Fibroblast of mammary gland (primary cell): ENCODE measurements around the gene KCNK10.

Source experiments
- DNase-seq: peaks from one replicate; pipeline ENCODE4 v3.0.0-alpha.2; 2010; ENCODE audit warnings: low read depth
- H3K4me3 ChIP-seq: 2 replicates; pipeline ENCODE4 v1.5.1; 2011; ENCODE audit warnings: low read depth, mild to moderate bottlenecking, low read length, moderate library complexity; ENCODE audit not compliant: control insufficient read depth
- CTCF ChIP-seq: conservative IDR thresholded peaks from 2 replicates; pipeline ENCODE4 v1.5.1; 2011; ENCODE audit warnings: low read depth, low read length, inconsistent platforms; ENCODE audit not compliant: control insufficient read depth, insufficient read depth

The KCNK10 gene

GRCh38 chr14:88311780-88312179 lies 11.3 kb downstream of the KCNK10 start:
- no peak for TF ChIP-seq CTCF
- H3K4me3 ChIP-seq = no peak overlapping the region
- DNase-seq = no peak

GRCh38 chr14:88310449-88310848 lies 12.6 kb downstream of the KCNK10 start:
- TF ChIP-seq CTCF = no peak
- no peak for DNase-seq
- H3K4me3 ChIP-seq = no peak overlapping the region

GRCh38 chr14:88310021-88310420 lies 13.0 kb downstream of the KCNK10 start:
- TF ChIP-seq CTCF = no peak
- DNase-seq = no peak
- H3K4me3 ChIP-seq = no peak overlapping the region

GRCh38 chr14:88305528-88306322 lies 17.3 kb downstream of the KCNK10 start:
- no peak for DNase-seq
- no peak for TF ChIP-seq CTCF
- no peak overlapping the region for H3K4me3 ChIP-seq

GRCh38 chr14:88303041-88303440 lies 20.0 kb downstream of the KCNK10 start:
- no peak overlapping the region for H3K4me3 ChIP-seq
- no peak for DNase-seq
- TF ChIP-seq CTCF = no peak

GRCh38 chr14:88301381-88301780 lies 21.7 kb downstream of the KCNK10 start:
- no peak for DNase-seq
- no peak overlapping the region for H3K4me3 ChIP-seq
- TF ChIP-seq CTCF = no peak
